GM23248 (cell line): ENCODE measurements around the gene DBI. TPM values are rescaled to one million over a fixed set of nuclear protein-coding genes. Genes with fewer than 3 reads are reported as not detected.
A peak's percentile ranks its signal among the peaks of the same experiment; 100 is the strongest.

Experiments
- DNase-seq: peaks from one replicate; pipeline ENCODE4 v3.0.0-alpha.2; 2015
- H2AFZ ChIP-seq: fragments of 200-600 bp; sonication (generic); 2 replicates; pipeline ENCODE4 v1.6.1; 2016; ENCODE audit warnings: antibody characterized with exemption
- H3F3A ChIP-seq: fragments of 200-600 bp; sonication (generic); 2 replicates; pipeline ENCODE4 v1.6.1; 2016; ENCODE audit warnings: mild to moderate bottlenecking, antibody characterized with exemption, mixed run types; ENCODE audit not compliant: insufficient read depth
- H3K27ac ChIP-seq: fragments of 200-600 bp; sonication (generic); 2 replicates; pipeline ENCODE4 v1.5.1; 2016; ENCODE audit warnings: mild to moderate bottlenecking
- H3K27me3 ChIP-seq: fragments of 200-600 bp; sonication (generic); replicated peaks from 2 replicates; pipeline ENCODE4 v1.6.1; 2016; ENCODE audit warnings: mild to moderate bottlenecking; ENCODE audit not compliant: insufficient read depth
- H3K36me3 ChIP-seq: fragments of 200-600 bp; sonication (generic); 2 replicates; pipeline ENCODE4 v1.6.1; 2016; ENCODE audit warnings: low read depth, mild to moderate bottlenecking
- H3K4me1 ChIP-seq: fragments of 200-600 bp; sonication (generic); 2 replicates; pipeline ENCODE4 v1.6.1; 2016; ENCODE audit warnings: mild to moderate bottlenecking; ENCODE audit not compliant: insufficient read depth
- H3K4me2 ChIP-seq: fragments of 200-600 bp; sonication (generic); one replicate; pipeline ENCODE4 v1.6.1; 2016; ENCODE audit warnings: mild to moderate bottlenecking; ENCODE audit not compliant: unreplicated experiment
- H3K4me3 ChIP-seq: fragments of 200-600 bp; sonication (generic); 2 replicates; pipeline ENCODE4 v1.5.1; 2016; ENCODE audit warnings: mild to moderate bottlenecking
- H3K79me2 ChIP-seq: fragments of 200-600 bp; sonication (generic); 2 replicates; pipeline ENCODE4 v1.6.1; 2016; ENCODE audit warnings: mild to moderate bottlenecking; ENCODE audit not compliant: insufficient read depth
- H3K9ac ChIP-seq: fragments of 200-600 bp; sonication (generic); 2 replicates; pipeline ENCODE4 v1.6.1; 2016; ENCODE audit warnings: mild to moderate bottlenecking
- H3K9me2 ChIP-seq: fragments of 200-600 bp; sonication (generic); 2 replicates; pipeline ENCODE4 v1.6.1; 2016; ENCODE audit warnings: mixed run types, mild to moderate bottlenecking, moderate library complexity; ENCODE audit not compliant: insufficient read depth
- H3K9me3 ChIP-seq: fragments of 200-600 bp; sonication (generic); one replicate; pipeline ENCODE4 v1.6.1; 2017; ENCODE audit warnings: low read depth
- H4K20me1 ChIP-seq: fragments of 200-600 bp; sonication (generic); 2 replicates; pipeline ENCODE4 v1.6.0; 2016; ENCODE audit not compliant: insufficient read depth
- EZH2 ChIP-seq: fragments of 200-600 bp; sonication (generic); IDR thresholded peaks from 2 replicates; pipeline ENCODE4 v1.6.1; 2018; ENCODE audit warnings: antibody characterized with exemption, mild to moderate bottlenecking; ENCODE audit not compliant: insufficient read depth, poor library complexity, severe bottlenecking
- EZH2phosphoT487 ChIP-seq: fragments of 200-600 bp; sonication (generic); IDR thresholded peaks from 2 replicates; pipeline ENCODE4 v1.6.1; 2018; ENCODE audit warnings: antibody characterized with exemption, moderate library complexity, mild to moderate bottlenecking, low read depth; ENCODE audit not compliant: insufficient read depth
- WGBS, 2 experiments: methylation state at CpG; one replicate each; pipeline ENCODE4 v1.1.6; 2015 to 2017; ENCODE audit warnings: low lambda C conversion rate in 2 of 2, low coverage in 1 of 2; ENCODE audit errors: missing lambda C conversion rate in 2 of 2; 5-methylcytosine and 5-hydroxymethylcytosine counted together
- in situ Hi-C: fragments of 300-500 bp; cut with MboI; formaldehyde crosslinking; loops from 2 replicates; pipeline ENCODE4 v1.15.0; 2020
- polyA plus RNA-seq: library from polyadenylated mRNA; unstranded; fragments of >200 nt; fragmentation: Nextera tagmentation; extraction: Ambion mirVana; gene quantifications from 2 replicates; pipeline ENCODE4 v1.2.1, GENCODE V29; 2016
- total RNA-seq: library from RNA; depleted of rRNA; stranded (reverse); fragments of >200 nt; shearing (Covaris generic); gene quantifications from 2 replicates; pipeline ENCODE4 v1.2.3, GENCODE V29; 2014

The DBI gene
- total and polyA plus RNA-seq, 2 experiments from 2014 or later: 41.6 to 199 TPM

DNA sequence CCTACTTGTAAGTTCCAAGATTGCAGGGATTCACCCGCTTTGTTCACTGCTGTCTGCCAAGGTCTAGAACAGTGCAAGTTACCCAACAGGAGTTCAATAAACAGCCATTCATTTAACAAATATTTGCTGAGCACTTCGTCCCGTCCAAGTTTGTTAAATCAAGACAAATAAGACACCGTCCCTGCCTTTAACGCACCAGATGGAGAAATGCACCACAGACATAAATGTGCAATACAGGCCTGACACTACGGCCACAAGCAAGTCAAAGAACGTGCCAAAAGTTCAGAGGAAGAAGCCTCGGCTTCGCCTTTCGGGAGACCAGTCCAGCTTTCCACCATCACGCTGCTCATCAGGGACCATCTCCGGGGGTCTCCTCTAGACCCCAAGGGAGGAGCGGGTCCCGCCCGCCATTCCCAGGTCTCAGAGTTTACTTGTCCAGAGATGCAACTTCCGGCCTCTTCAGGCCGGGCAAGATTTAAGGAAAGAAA lies 572 bp upstream of the DBI start:
- TF ChIP-seq EZH2 (no peak), EZH2phosphoT487 (no peak)
- peak overlapping the region; percentile 80 for H3K9ac ChIP-seq
- H3K4me1 ChIP-seq: peaks cover 8% of the 10 kb centered on the region
- peak overlapping the region; percentile 90 for H3K4me3 ChIP-seq
- in situ Hi-C loops: no loop called here
- peaks cover 36% of the 10 kb centered on the region for H3K79me2 ChIP-seq
- H3K27ac ChIP-seq: peak overlapping the region; percentile 29; the same call in 1 of the 2 replicates
- H4K20me1 ChIP-seq: no peaks in the 10 kb centered on the region
- H3F3A ChIP-seq: no peaks in the 10 kb centered on the region
- peak overlapping the region; percentile 93 for H3K4me2 ChIP-seq
- H3K9me2 ChIP-seq: no peaks in the 10 kb centered on the region
- DNase-seq: peak; percentile 63
- H3K27me3 ChIP-seq: no peaks in the 10 kb centered on the region
- no peaks in the 10 kb centered on the region for H3K9me3 ChIP-seq
- H3K36me3 ChIP-seq: no peaks in the 10 kb centered on the region
- 0 to 1% methylated on average over 17 of the region's 17 CpGs for WGBS, 2 experiments
- peak overlapping the region; percentile 97 for H2AFZ ChIP-seq

DNA sequence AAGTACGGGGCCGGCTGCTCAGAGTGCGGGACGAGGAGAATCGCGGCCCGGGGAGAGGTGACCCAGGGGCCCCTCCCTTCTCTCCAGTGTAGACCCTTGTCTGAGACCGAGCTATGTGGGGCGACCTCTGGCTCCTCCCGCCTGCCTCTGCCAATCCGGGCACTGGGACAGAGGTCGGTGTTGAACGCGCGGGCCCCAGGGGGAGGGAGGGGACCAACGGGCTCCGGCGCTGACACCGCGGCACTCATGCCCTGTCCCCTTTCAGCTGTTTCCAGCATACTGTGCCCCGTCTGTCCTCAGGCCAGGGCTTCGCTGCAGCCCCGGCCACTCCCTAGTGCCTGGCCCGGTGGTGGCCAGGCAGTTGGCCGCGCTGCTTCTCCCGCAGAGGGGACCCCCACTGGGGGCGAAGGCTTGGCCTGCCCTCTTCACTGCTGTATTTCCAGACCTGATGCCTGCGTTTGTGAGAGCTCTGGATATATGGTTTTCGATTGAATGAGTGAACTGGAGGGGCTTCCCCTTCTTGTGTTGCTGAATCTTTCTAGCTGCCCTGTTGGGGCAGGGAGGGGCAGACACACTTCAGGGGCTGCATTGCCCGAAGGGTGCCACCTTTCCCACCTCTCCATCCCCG lies 809 bp downstream of the DBI start:
- Histone ChIP-seq H3K9me2 (no peaks in the 10 kb centered on the region), H3K9me3 (no peaks in the 10 kb centered on the region), H3K27me3 (no peaks in the 10 kb centered on the region), H3K4me3 (peak overlapping the region; percentile 90), H3K9ac (peak overlapping the region; percentile 75), H3K79me2 (peaks cover 36% of the 10 kb centered on the region), H2AFZ (peak overlapping the region; percentile 97), H3K27ac (no peak overlapping the region), H3F3A (no peaks in the 10 kb centered on the region), H3K36me3 (peaks cover 5% of the 10 kb centered on the region; the same call in 1 of the 2 replicates), H3K4me2 (peak overlapping the region; percentile 88), H3K4me1 (peaks cover 8% of the 10 kb centered on the region), H4K20me1 (no peaks in the 10 kb centered on the region)
- WGBS, 2 experiments: 4 to 6% methylated on average over 25 of the region's 32 CpGs
- DNase-seq: peak; percentile 49
- in situ Hi-C loops: no loop called here
- TF ChIP-seq EZH2phosphoT487: no peak
- no peak for TF ChIP-seq EZH2

DNA sequence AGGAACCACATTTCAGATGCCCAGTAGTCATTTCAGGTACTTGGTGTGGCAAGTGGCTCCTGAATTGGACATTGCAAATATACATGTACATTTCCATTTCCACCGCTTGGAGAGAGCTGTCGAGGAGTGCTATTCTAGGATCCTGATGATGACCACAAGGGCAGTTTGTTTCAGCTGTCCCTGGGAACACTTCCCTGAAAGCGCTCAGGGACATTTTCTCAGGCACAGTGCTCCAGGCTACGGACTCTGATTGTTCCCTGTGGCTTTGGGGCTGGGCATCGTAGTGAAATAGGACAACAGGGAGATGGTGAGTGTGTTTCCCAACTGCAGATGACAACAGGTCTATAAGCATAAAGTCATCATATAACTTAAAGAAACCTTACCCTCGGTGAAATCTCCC lies 3.1 kb downstream of the DBI start:
- Histone ChIP-seq H4K20me1 (no peaks in the 10 kb centered on the region), H3F3A (no peaks in the 10 kb centered on the region), H3K4me2 (no peak overlapping the region), H3K79me2 (peaks cover 29% of the 10 kb centered on the region), H2AFZ (no peak overlapping the region), H3K36me3 (peaks cover 9% of the 10 kb centered on the region; the same call in 1 of the 2 replicates), H3K9me2 (no peaks in the 10 kb centered on the region), H3K9ac (no peak overlapping the region), H3K4me3 (no peak overlapping the region), H3K27me3 (no peaks in the 10 kb centered on the region), H3K9me3 (no peaks in the 10 kb centered on the region), H3K27ac (no peak overlapping the region), H3K4me1 (peaks cover 8% of the 10 kb centered on the region)
- 87 to 88% methylated on average over 6 of the region's 6 CpGs for WGBS, 2 experiments
- in situ Hi-C loops: no loop called here
- DNase-seq: no peak
- TF ChIP-seq EZH2phosphoT487: no peak
- no peak for TF ChIP-seq EZH2

DNA sequence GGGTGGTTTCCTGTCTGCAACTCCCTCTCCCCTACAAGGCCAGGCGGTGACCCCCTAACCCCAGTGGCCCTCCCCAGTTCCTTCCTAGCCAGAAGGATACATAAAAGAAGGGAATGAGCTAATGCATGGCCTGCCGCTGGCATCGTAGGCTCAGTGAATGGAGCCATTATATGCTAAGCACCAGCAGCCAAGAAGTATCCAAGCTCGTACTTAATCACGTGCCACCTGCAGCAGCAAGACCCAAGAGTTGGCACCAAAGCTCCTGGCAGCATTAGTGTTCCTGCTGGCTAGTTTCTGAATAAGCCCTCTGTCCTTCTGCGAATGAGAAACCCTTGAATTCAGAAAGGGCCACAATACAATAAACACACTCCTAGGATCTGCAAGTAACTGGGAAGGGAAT lies 4.3 kb downstream of the DBI start:
- no peak overlapping the region for H2AFZ ChIP-seq
- no peaks in the 10 kb centered on the region for H3F3A ChIP-seq
- H3K9ac ChIP-seq: no peak overlapping the region
- WGBS, 2 experiments: 88 to 94% methylated on average over 6 of the region's 6 CpGs
- H3K36me3 ChIP-seq: peaks cover 9% of the 10 kb centered on the region; the same call in 1 of the 2 replicates
- no peaks in the 10 kb centered on the region for H4K20me1 ChIP-seq
- no peaks in the 10 kb centered on the region for H3K4me1 ChIP-seq
- peaks cover 16% of the 10 kb centered on the region for H3K79me2 ChIP-seq
- no peaks in the 10 kb centered on the region for H3K27me3 ChIP-seq
- TF ChIP-seq EZH2phosphoT487 (no peak), EZH2 (no peak)
- in situ Hi-C loops: no loop called here
- H3K9me2 ChIP-seq: no peaks in the 10 kb centered on the region
- no peak overlapping the region for H3K4me2 ChIP-seq
- H3K27ac ChIP-seq: no peak overlapping the region
- H3K4me3 ChIP-seq: no peak overlapping the region
- H3K9me3 ChIP-seq: no peaks in the 10 kb centered on the region
- no peak for DNase-seq
